Gastroesophageal sphincter (tissue), 4 donors: ENCODE measurements around the gene FXYD7. TPM values are rescaled to one million over a fixed set of nuclear protein-coding genes. Genes with fewer than 3 reads are reported as not detected.
A peak's percentile ranks its signal among the peaks of the same experiment; 100 is the strongest.
"Not testable (repeated sequence)": the region's sequence is repeated elsewhere in the genome, so short reads cannot be mapped to it uniquely, and the experiment has no call there.

Experiments
- ATAC-seq: fragments of 150-250 bp; one replicate; pipeline ENCODE4 v1.9.1; 2016; ENCODE audit warnings: mild to moderate bottlenecking, moderate library complexity
- H3K27ac ChIP-seq, 4 donors: fragments of 200-600 bp; sonication (generic) in 3 of 4; 1 replicate in 3 of 4; 2 replicates in 1 of 4; pipeline ENCODE4 v1.5.1; 2016 to 2019
- H3K27me3 ChIP-seq: fragments of 200-600 bp; sonication (generic); one replicate; pipeline ENCODE4 v1.5.1; 2019
- H3K36me3 ChIP-seq, 2 donors: fragments of 200-600 bp; sonication (generic); one replicate each; pipeline ENCODE4 v1.5.1; 2019; ENCODE audit warnings: control low read depth in 1 of 2
- H3K4me1 ChIP-seq, 3 donors: fragments of 200-600 bp; sonication (generic); 1 replicate in 2 of 3; 2 replicates in 1 of 3; pipeline ENCODE4 v1.5.1; 2016 to 2019; ENCODE audit warnings: control low read depth in 2 of 3
- H3K4me3 ChIP-seq, 2 donors: fragments of 200-600 bp; sonication (generic); one replicate each; pipeline ENCODE4 v1.5.1; 2019; ENCODE audit warnings: mild to moderate bottlenecking in 1 of 2, moderate library complexity in 1 of 2
- H3K9me3 ChIP-seq, 3 donors: fragments of 200-600 bp; sonication (generic); one replicate each; pipeline ENCODE4 v1.5.1; 2017 to 2019; ENCODE audit warnings: control low read depth in 2 of 3
- EP300 ChIP-seq: sonication (generic); formaldehyde crosslinking; IDR thresholded peaks from one replicate; pipeline ENCODE4 v1.6.1; 2017; ENCODE audit warnings: antibody characterized with exemption, mild to moderate bottlenecking
- POLR2A ChIP-seq, 2 donors: fragments of 450-650 bp; IDR thresholded peaks; one replicate each; pipeline ENCODE4 v1.6.1; 2017; ENCODE audit warnings: antibody characterized with exemption in 2 of 2, mild to moderate bottlenecking in 2 of 2, moderate library complexity in 1 of 2
- POLR2AphosphoS5 ChIP-seq: sonication (generic); formaldehyde crosslinking; IDR thresholded peaks from one replicate; pipeline ENCODE4 v1.6.1; 2017; ENCODE audit warnings: antibody characterized with exemption
- WGBS, 2 donors: methylation state at CpG; one replicate each; pipeline ENCODE4 v1.1.5; 2018; ENCODE audit warnings: low coverage in 1 of 2; 5-methylcytosine and 5-hydroxymethylcytosine counted together
- total RNA-seq, 4 donors: library from RNA; depleted of rRNA; stranded (reverse); fragments of >200 nt; gene quantifications; one replicate each; pipeline ENCODE4 v1.1.0, GENCODE V29; 2016
- TF ChIP-seq, protein P1 (sequence below), 4 experiments: fragments of 200-600 bp in 2 of 4; fragments of 450-650 bp in 2 of 4; sonication (generic) in 1 of 4; IDR thresholded peaks; one replicate each; pipeline ENCODE4 v1.5.1; 2017 to 2019; ENCODE audit warnings: antibody characterized with exemption in 4 of 4, mild to moderate bottlenecking in 2 of 4, moderate library complexity in 2 of 4

FXYD7 gene
- total RNA-seq, 4 donors from 2014 or later = not detected

DNA sequence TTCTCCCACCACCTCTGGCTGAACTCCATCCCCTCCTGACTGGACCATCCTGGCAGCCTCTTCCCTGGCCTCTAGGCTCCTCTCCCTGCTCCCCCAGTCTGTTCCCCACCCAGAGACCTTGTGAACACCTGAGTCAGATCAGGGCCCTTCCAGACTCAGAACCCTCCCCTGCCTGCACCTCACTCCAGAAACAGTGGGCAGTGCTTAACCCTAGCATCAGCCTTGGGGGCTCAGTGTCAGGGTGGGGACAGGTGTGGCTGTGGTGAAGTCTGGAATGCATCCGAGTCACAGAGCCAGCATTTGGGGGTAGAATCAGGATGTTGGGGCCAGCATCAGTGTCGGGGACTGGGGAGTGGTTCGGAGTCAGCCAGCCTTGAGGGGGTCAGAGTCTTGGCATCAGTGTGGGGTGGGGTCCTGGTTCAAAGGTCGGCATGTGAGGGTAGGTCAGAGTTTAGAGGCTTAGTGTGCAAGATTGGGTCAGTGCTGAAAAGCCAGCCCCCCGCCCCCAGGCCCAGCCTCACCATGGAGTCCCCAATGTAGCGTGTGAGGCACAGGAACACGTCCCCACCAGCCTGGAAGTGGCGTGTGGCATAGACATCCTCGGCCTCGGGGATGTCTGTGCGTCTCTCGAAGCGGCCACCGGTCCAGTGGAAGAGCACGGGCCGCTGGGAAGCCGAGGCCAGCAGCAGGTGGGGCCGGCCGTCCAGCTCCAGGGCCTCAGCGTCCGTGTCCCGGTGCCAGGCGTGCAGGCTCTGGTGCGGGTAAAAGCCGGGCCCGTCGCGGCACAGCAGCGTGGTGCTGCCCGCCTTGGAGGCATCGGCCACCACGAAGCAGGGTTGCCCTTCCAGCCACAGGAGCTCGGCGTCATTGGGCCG, 17.1 kb upstream of the FXYD7 start:
- Histone ChIP-seq H3K36me3 (no peaks in the 10 kb centered on the region), H3K9me3 (no peaks in the 10 kb centered on the region), H3K4me3 (peak overlapping the region in 1 of 2 donors; percentile 30), H3K27me3 (no peaks in the 10 kb centered on the region), H3K27ac (peak overlapping the region in 3 of 4 donors; percentile 79 to 91 (median 79)), H3K4me1 (peaks cover 0 to 49% (median 4%) of the 10 kb centered on the region in 3 donors)
- TF ChIP-seq, protein P1, sequence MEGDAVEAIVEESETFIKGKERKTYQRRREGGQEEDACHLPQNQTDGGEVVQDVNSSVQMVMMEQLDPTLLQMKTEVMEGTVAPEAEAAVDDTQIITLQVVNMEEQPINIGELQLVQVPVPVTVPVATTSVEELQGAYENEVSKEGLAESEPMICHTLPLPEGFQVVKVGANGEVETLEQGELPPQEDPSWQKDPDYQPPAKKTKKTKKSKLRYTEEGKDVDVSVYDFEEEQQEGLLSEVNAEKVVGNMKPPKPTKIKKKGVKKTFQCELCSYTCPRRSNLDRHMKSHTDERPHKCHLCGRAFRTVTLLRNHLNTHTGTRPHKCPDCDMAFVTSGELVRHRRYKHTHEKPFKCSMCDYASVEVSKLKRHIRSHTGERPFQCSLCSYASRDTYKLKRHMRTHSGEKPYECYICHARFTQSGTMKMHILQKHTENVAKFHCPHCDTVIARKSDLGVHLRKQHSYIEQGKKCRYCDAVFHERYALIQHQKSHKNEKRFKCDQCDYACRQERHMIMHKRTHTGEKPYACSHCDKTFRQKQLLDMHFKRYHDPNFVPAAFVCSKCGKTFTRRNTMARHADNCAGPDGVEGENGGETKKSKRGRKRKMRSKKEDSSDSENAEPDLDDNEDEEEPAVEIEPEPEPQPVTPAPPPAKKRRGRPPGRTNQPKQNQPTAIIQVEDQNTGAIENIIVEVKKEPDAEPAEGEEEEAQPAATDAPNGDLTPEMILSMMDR (IDR thresholded peaks at IDR 0.05) = no peak
- TF ChIP-seq EP300 (no peak), POLR2AphosphoS5 (no peak), POLR2A (IDR thresholded peaks at IDR 0.05) (no peak)
- WGBS, 2 donors = 80 to 89% methylated on average over 3 to 4 of the region's 35 CpGs
- ATAC-seq = no peak

DNA sequence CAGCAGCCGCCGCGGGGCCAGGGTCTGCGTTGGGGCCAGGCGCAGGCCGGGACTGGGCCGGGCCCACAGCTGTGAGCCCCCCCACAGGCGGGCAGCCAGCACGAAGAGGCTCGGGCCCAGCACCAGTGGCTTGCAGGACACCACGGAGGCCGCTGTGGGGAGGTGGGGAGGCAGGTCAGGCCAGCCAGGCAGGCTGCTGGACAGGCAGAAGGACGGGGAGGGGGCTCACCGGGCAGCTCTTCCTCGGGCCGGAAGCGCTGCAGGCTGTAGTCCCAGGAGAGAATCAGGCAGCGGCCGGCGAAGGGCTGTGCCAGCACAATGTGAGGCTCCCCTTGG, 16.5 kb upstream of the FXYD7 start:
- WGBS, 2 donors = 80% methylated on average over 1 of the region's 20 CpGs; no CpG with 5 or more reads in 1 of the 2 donors
- Histone ChIP-seq H3K9me3 (no peaks in the 10 kb centered on the region), H3K4me3 (peak overlapping the region in 1 of 2 donors; percentile 30), H3K4me1 (peaks cover 0 to 47% (median 4%) of the 10 kb centered on the region in 3 donors), H3K27ac (peak overlapping the region in 3 of 4 donors; percentile 79 to 91 (median 79)), H3K27me3 (no peaks in the 10 kb centered on the region), H3K36me3 (peaks cover 0 to 5% of the 10 kb centered on the region in 2 donors)
- ATAC-seq = no peak
- no peak for TF ChIP-seq POLR2A (IDR thresholded peaks at IDR 0.05)
- no peak for TF ChIP-seq EP300
- TF ChIP-seq POLR2AphosphoS5 = no peak
- TF ChIP-seq, protein P1 (IDR thresholded peaks at IDR 0.05) = no peak

DNA sequence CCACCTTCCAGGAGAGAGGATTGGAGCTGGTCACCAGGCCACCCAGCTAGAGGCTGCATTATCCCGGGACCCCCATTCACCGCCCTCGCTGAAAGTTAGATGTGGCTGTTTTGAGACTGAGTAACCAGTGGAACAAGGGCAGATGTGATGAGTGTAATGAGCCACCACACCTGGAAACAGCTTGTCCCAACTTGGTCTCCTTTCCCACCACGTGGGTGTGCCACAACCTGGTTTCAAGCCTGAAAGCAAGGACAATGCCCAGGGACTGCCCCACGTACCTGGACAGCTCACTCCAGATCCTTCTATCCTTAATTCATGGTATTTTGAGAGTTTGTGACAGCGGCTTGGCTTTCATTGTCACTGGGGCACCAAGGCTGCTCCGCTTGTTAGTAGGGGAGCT, 15.2 kb upstream of the FXYD7 start:
- 88 to 93% methylated on average over 3 to 7 of the region's 7 CpGs for WGBS, 2 donors
- Histone ChIP-seq H3K36me3 (peaks cover 0 to 6% of the 10 kb centered on the region in 2 donors), H3K27ac (no peak overlapping the region), H3K4me3 (no peak overlapping the region), H3K27me3 (no peaks in the 10 kb centered on the region), H3K4me1 (peaks cover 0 to 38% (median 4%) of the 10 kb centered on the region in 3 donors), H3K9me3 (no peaks in the 10 kb centered on the region)
- ATAC-seq = no peak
- no peak for TF ChIP-seq POLR2AphosphoS5
- TF ChIP-seq POLR2A (IDR thresholded peaks at IDR 0.05) = no peak
- no peak for TF ChIP-seq EP300
- TF ChIP-seq, protein P1 (IDR thresholded peaks at IDR 0.05) = no peak

DNA sequence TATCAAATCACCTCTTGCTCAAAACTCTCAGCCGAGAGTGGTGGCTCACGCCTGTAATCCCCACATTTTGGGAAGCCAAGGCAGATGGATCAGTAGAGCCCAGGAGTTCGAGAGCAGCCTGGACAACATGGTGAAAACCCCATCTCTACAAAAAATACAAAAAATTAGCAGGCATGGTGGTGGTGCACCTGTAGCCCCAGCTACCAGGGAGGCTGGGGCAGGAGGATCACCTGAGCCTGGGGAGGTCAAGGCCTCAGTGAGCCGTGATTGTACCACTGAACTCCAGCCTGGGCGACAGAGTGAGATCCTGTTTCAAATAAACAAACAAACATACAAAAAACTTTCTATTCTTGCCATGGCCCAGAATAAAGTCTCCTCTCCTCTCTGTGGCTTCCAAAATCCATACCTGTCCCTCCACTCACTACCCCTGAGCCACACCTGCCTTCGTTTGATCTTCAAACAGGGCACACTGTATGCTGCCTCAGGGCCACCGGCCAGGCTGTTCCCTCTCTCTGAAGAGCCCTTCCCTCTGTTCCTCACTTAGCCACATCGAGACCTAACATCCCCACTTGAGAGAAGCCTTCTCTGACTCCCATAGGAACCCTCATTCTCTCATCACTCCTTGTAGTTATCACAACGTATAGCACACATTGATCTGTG, 14.5 kb upstream of the FXYD7 start:
- Histone ChIP-seq H3K4me1 (peaks cover 0 to 32% (median 4%) of the 10 kb centered on the region in 3 donors), H3K36me3 (peaks cover 0 to 6% of the 10 kb centered on the region in 2 donors), H3K4me3 (no peak overlapping the region), H3K27ac (no peak overlapping the region), H3K27me3 (no peaks in the 10 kb centered on the region), H3K9me3 (no peaks in the 10 kb centered on the region)
- WGBS, 2 donors = 86 to 90% methylated on average over 1 to 8 of the region's 9 CpGs
- no peak for ATAC-seq
- TF ChIP-seq POLR2AphosphoS5 (no peak), POLR2A (IDR thresholded peaks at IDR 0.05) (no peak), EP300 (no peak)
- TF ChIP-seq, protein P1 (IDR thresholded peaks at IDR 0.05) = no peak

DNA sequence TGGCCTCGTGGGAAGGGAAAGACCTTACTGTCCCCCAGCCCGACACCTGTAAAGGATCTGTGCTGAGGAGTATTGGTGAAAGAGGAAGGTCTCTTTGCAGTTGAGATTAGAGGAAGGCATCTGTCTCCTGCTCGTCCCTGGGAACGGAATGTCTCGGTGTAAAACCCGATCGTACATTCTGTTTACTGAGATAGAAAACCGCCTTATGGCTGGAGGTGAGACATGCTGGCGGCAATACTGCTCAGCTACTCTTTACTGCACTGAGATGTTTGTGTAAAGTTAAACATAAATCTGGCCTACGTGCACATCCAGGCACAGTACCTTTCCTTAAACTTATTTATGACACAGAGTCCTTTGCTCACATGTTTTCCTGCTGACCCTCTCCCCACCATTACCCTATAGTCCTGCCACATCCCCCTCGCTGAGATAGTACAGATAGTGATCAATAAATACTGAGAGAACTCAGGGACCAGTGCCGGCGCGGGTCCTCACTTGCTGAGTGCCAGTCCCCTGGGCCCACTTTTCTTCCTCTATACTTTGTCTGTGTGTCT, 13.3 kb upstream of the FXYD7 start:
- H3K4me1 ChIP-seq = peaks cover 0 to 23% (median 3%) of the 10 kb centered on the region in 3 donors
- ATAC-seq, H3K27me3 ChIP-seq, H3K9me3 ChIP-seq, H3K4me3 ChIP-seq, H3K36me3 ChIP-seq, H3K27ac ChIP-seq: not testable (repeated sequence)
- 52 to 60% methylated on average over 5 to 6 of the region's 14 CpGs for WGBS, 2 donors
